Ishikawa (cell line): Measurements from ENCODE around the gene CLRN3.

Source experiments
- CEBPB ChIP-seq: IDR thresholded peaks from 2 replicates; pipeline ENCODE4 v1.6.1; 2012
- CREB1 ChIP-seq: IDR thresholded peaks from 2 replicates; pipeline ENCODE4 v1.6.1; 2012; ENCODE audit warnings: low read depth
- EGR1 ChIP-seq: IDR thresholded peaks from 2 replicates; pipeline ENCODE4 v1.6.1; 2012
- EP300 ChIP-seq: IDR thresholded peaks from 2 replicates; pipeline ENCODE4 v1.6.1; 2012; ENCODE audit warnings: borderline replicate concordance
- FOXM1 ChIP-seq: IDR thresholded peaks from 2 replicates; pipeline ENCODE4 v1.6.1; 2012; ENCODE audit warnings: low read depth, borderline replicate concordance
- MAX ChIP-seq: IDR thresholded peaks from 2 replicates; pipeline ENCODE4 v1.6.1; 2012
- NFIC ChIP-seq: IDR thresholded peaks from 2 replicates; pipeline ENCODE4 v1.6.1; 2012
- RAD21 ChIP-seq: IDR thresholded peaks from 2 replicates; pipeline ENCODE4 v1.6.1; 2012; ENCODE audit warnings: low read depth
- REST ChIP-seq: IDR thresholded peaks from 2 replicates; pipeline ENCODE4 v1.6.1; 2012; ENCODE audit warnings: low read depth, mild to moderate bottlenecking
- TAF1 ChIP-seq: IDR thresholded peaks from 2 replicates; pipeline ENCODE4 v1.6.1; 2012; ENCODE audit warnings: low read depth, mild to moderate bottlenecking
- TCF12 ChIP-seq: IDR thresholded peaks from 2 replicates; pipeline ENCODE4 v1.6.1; 2012; ENCODE audit warnings: low read depth
- TEAD4 ChIP-seq: IDR thresholded peaks from 2 replicates; pipeline ENCODE4 v1.6.1; 2012
- USF1 ChIP-seq: IDR thresholded peaks from 2 replicates; pipeline ENCODE4 v1.6.1; 2012
- YY1 ChIP-seq: IDR thresholded peaks from 2 replicates; pipeline ENCODE4 v1.6.1; 2012; ENCODE audit warnings: low read depth
- ZBTB7A ChIP-seq: IDR thresholded peaks from 2 replicates; pipeline ENCODE4 v1.6.1; 2012; ENCODE audit warnings: low read depth

The CLRN3 gene

GRCh38 chr10:127882801-127883459 lies 9.8 kb downstream of the CLRN3 start:
- TF ChIP-seq EGR1 (no peak), USF1 (no peak), YY1 (no peak), FOXM1 (no peak), CEBPB (no peak), REST (no peak), RAD21 (no peak), TCF12 (no peak), TAF1 (no peak), TEAD4 (no peak), ZBTB7A (no peak), NFIC (no peak), EP300 (no peak)

GRCh38 chr10:127882391-127882790 lies 10.3 kb downstream of the CLRN3 start:
- TF ChIP-seq RAD21 (no peak), CREB1 (no peak), MAX (no peak)

- TF ChIP-seq FOXM1 (no peak), NFIC (no peak), YY1 (no peak), CREB1 (no peak), RAD21 (no peak), TAF1 (no peak), TEAD4 (no peak), REST (no peak)
Observed at GRCh38 chr10:127881262-127881661, 11.5 kb downstream of the CLRN3 start.

- no peak for TF ChIP-seq FOXM1
- no peak for TF ChIP-seq MAX
- TF ChIP-seq TEAD4 = no peak
- TF ChIP-seq REST = no peak
- TF ChIP-seq USF1 = no peak
- TF ChIP-seq EGR1 = no peak
- TF ChIP-seq TAF1 = no peak
- no peak for TF ChIP-seq RAD21
- TF ChIP-seq ZBTB7A = no peak
- TF ChIP-seq CEBPB = no peak
- no peak for TF ChIP-seq TCF12
- TF ChIP-seq NFIC = no peak
- no peak for TF ChIP-seq CREB1
- TF ChIP-seq EP300 = no peak
- TF ChIP-seq YY1 = no peak
Observed at GRCh38 chr10:127880557-127880956, 12.2 kb downstream of the CLRN3 start.

GRCh38 chr10:127878475-127879055 lies 14.2 kb downstream of the CLRN3 start:
- TF ChIP-seq ZBTB7A (no peak), CEBPB (no peak), USF1 (no peak), NFIC (no peak), RAD21 (no peak), EP300 (no peak), REST (no peak), MAX (no peak), YY1 (no peak), TCF12 (no peak), FOXM1 (no peak), EGR1 (no peak), TEAD4 (no peak), TAF1 (no peak), CREB1 (no peak)
